Activated CD4-positive, alpha-beta T cell treated with anti-CD3 and anti-CD28 coated beads for 36 hours (primary cell): ENCODE results near the gene WDCP. TPM values are rescaled to one million over a fixed set of nuclear protein-coding genes. Genes with fewer than 3 reads are reported as not detected.
A peak's percentile ranks its signal among the peaks of the same experiment; 100 is the strongest.
"Not testable (repeated sequence)": the region's sequence is repeated elsewhere in the genome, so short reads cannot be mapped to it uniquely, and the experiment has no call there.

Source experiments
- ATAC-seq: fragments of 200-7000 bp; cut with Tn5 transposase; one replicate; pipeline ENCODE4 v1.10.0; 2021; ENCODE audit warnings: mild to moderate bottlenecking, moderate library complexity
- CTCF ChIA-PET: fragments of 350-600 bp; sonication (Branson Sonifier 250); formaldehyde crosslinking; loops from one replicate; lab custom pipeline; 2021; ENCODE audit warnings: antibody characterized with exemption; lab: Charles Lee
- POLR2A ChIA-PET: fragments of 350-600 bp; sonication (Branson Sonifier 250); formaldehyde crosslinking; loops from one replicate; lab custom pipeline; 2021; ENCODE audit warnings: antibody characterized with exemption, inconsistent platforms; lab: Charles Lee
- DNase-seq: peaks from one replicate; pipeline ENCODE4 v3.0.0-alpha.2; 2020
- H3K27ac Mint-ChIP-seq: one replicate; pipeline ENCODE4 v1.8.0; 2021; ENCODE audit warnings: mixed read lengths
- H3K27me3 Mint-ChIP-seq: one replicate; pipeline ENCODE4 v1.8.0; 2021; ENCODE audit warnings: mixed read lengths
- H3K36me3 Mint-ChIP-seq: one replicate; pipeline ENCODE4 v1.8.0; 2021; ENCODE audit warnings: low read depth, mixed read lengths
- H3K4me1 Mint-ChIP-seq: one replicate; pipeline ENCODE4 v1.8.0; 2021; ENCODE audit warnings: mixed read lengths
- H3K4me3 Mint-ChIP-seq: one replicate; pipeline ENCODE4 v1.8.0; 2021; ENCODE audit warnings: mild to moderate bottlenecking, moderate library complexity, mixed read lengths
- H3K9me3 Mint-ChIP-seq: one replicate; pipeline ENCODE4 v1.8.0; 2021; ENCODE audit warnings: low read depth, mixed read lengths
- intact Hi-C, 2 experiments: fragments of 100-400 bp; cut with DNase I in 1 of 2; cut with micrococcal nuclease in 1 of 2; formaldehyde crosslinking; loops; one replicate each; pipeline versions ENCODE4 v1.14.2 to v1.15.1; 2022 to 2024; cut with DNase I, micrococcal nuclease
- total RNA-seq, 2 experiments: library from RNA; stranded (reverse); gene quantifications; one replicate each; pipeline ENCODE4 v1.2.3, GENCODE V29; 2021

WDCP gene, protein sequence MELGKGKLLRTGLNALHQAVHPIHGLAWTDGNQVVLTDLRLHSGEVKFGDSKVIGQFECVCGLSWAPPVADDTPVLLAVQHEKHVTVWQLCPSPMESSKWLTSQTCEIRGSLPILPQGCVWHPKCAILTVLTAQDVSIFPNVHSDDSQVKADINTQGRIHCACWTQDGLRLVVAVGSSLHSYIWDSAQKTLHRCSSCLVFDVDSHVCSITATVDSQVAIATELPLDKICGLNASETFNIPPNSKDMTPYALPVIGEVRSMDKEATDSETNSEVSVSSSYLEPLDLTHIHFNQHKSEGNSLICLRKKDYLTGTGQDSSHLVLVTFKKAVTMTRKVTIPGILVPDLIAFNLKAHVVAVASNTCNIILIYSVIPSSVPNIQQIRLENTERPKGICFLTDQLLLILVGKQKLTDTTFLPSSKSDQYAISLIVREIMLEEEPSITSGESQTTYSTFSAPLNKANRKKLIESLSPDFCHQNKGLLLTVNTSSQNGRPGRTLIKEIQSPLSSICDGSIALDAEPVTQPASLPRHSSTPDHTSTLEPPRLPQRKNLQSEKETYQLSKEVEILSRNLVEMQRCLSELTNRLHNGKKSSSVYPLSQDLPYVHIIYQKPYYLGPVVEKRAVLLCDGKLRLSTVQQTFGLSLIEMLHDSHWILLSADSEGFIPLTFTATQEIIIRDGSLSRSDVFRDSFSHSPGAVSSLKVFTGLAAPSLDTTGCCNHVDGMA
- total RNA-seq: 10 to 100 TPM; 13.2 to 21.5 TPM

- intact Hi-C loops: loop anchor here (1.0 to 5.0 kb wide), 8 partner anchors 29 to 746 kb away; partner anchors contain the start of genes ATAD2B (in 2 of the 2), SF3B6 (in 2 of the 2), UBXN2A (in 2 of the 2) and CENPO (in 1 of the 2)
- CTCF ChIA-PET: interaction anchor here (0.8 to 2.1 kb wide), 8 partner anchors 13 to 222 kb away, joined by 3 to 14 read pairs (median 5); partner anchors contain the start of genes ATAD2B, SF3B6 and TP53I3
- Mint-ChIP-seq H3K4me1 (peaks cover 25% of the 10 kb centered on the region), H3K27ac (peak within 1 kb of the TSS; percentile 91), H3K27me3 (peaks cover 5% of the 10 kb centered on the region), H3K4me3 (peak within 1 kb of the TSS; percentile 88), H3K9me3 (no peaks in the 10 kb centered on the region), H3K36me3 (peaks cover 1% of the 10 kb centered on the region)
- ATAC-seq: peak; percentile 100
- peak; percentile 97 for DNase-seq
- POLR2A ChIA-PET: interaction anchor here (0.5 to 1.9 kb wide), 11 partner anchors 22 to 611 kb away, joined by 3 to 34 read pairs (median 5); partner anchors contain the start of genes ATAD2B, FAM228B and SF3B6
Measured at GRCh38 chr2:24046930-24047702, at the start of gene WDCP. Gene WDCP, minus strand, starts transcription at chr2:24047391. Its CDS starts 7,897 bp downstream, at chr2:24039494.

DNA sequence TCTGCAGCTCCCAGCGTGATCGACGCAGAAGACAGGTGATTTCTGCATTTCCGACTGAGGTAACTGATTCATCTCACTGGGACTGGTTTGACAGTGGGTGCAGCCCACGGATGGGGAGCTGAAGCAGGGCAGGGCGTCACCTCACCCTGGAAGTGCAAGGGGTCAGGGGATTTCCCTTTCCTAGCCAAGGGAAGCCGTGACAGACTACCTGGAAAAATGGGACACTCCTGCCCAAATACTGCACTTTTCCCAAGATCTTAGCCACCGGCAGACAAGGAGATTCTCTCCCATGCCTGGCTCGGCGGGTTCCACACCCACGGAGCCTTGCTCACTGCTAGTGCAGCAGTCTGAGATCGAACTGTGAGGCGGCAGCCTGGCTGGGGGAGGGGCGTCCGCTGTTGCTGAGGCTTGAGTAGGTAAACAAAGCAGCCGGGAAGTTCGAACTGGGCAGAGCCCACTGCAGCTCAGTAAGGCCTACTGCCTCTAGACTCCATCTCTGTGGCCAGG lies 48.0 kb upstream of the WDCP start:
- not testable (repeated sequence) for H3K9me3 Mint-ChIP-seq, ATAC-seq

DNA sequence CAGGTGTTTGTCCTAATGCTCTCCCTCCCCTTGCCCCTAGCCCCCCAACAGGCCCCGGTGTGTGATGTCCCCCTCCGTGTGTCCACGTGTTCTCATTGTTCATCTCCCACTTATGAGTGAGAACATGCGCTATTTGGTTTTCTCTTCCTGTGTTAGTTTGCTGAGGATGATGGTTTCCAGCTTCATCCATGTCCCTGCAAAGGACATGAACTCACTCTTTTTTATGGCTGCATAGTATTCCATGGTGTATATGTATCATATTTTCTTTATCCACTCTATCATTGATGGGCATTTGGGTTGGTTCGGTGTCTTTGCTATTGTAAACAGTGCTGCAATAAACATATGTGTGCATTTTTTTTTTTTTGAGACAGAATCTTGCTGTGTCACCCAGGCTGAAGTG lies 46.1 kb upstream of the WDCP start:
- DNase-seq, H3K27me3 Mint-ChIP-seq, H3K4me1 Mint-ChIP-seq, H3K27ac Mint-ChIP-seq, intact Hi-C loops, ATAC-seq, H3K4me3 Mint-ChIP-seq, H3K9me3 Mint-ChIP-seq: not testable (repeated sequence)
- POLR2A ChIA-PET: interaction anchor here (0.6 kb wide), 1 partner anchor 10 kb away, joined by 3 read pairs; no protein-coding TSS in a partner anchor
- peaks cover 31% of the 10 kb centered on the region for H3K36me3 Mint-ChIP-seq
- CTCF ChIA-PET: interaction anchor here (0.5 kb wide), 1 partner anchor 487 kb away, joined by 3 read pairs; no protein-coding TSS in a partner anchor

More for the DNA sequence above, 48.0 kb upstream of the WDCP start:
- H3K27ac Mint-ChIP-seq, POLR2A ChIA-PET, H3K4me3 Mint-ChIP-seq, intact Hi-C loops, H3K4me1 Mint-ChIP-seq, H3K27me3 Mint-ChIP-seq, DNase-seq: not testable (repeated sequence)
- CTCF ChIA-PET: interaction anchor here (1.5 kb wide), 1 partner anchor 11 kb away, joined by 6 read pairs; the partner anchor contains the start of gene TP53I3
- peaks cover 30% of the 10 kb centered on the region for H3K36me3 Mint-ChIP-seq

DNA sequence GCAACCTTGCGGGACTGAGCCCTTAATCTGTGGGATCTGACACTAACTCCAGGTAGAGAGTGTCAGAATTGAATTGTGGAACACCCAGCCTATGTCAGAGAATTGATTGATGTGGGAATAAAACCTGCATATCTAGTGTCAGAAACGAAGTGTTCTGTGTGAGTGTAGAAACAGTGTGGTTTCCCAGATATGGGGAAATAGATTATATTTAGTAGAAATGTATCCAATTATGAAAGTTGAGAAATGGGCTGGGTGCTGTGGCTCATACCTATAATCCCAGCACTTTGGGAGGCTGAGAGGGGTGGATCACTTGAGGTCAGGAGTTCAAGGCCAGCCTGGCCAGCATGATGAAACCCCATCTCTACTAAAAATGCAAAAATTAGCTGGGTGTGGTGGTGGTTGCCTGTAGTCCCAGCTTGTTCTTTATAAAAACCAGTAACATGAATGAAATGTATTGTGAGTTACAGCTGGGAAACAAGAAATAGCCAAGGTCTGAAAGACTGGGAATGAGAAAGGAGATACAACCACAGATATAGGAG lies 41.7 kb upstream of the WDCP start:
- no peaks in the 10 kb centered on the region for H3K27me3 Mint-ChIP-seq
- intact Hi-C loops: no loop called here
- no peak overlapping the region for H3K4me3 Mint-ChIP-seq
- H3K4me1 Mint-ChIP-seq: peaks cover 8% of the 10 kb centered on the region
- no peak overlapping the region for H3K27ac Mint-ChIP-seq
- no peak for ATAC-seq
- H3K9me3 Mint-ChIP-seq: peaks cover 3% of the 10 kb centered on the region
- CTCF ChIA-PET: interaction anchor here (0.7 to 1.1 kb wide), 2 partner anchors 10 to 197 kb away, joined by 3 to 5 read pairs; no protein-coding TSS in a partner anchor
- DNase-seq: no peak
- H3K36me3 Mint-ChIP-seq: peaks cover 9% of the 10 kb centered on the region
- POLR2A ChIA-PET: no interaction called here

GRCh38 chr2:24087032-24087431 lies 39.8 kb upstream of the WDCP start:
- Mint-ChIP-seq H3K4me1 (peaks cover 13% of the 10 kb centered on the region), H3K27ac (no peak overlapping the region), H3K4me3 (no peak overlapping the region), H3K27me3 (no peaks in the 10 kb centered on the region), H3K36me3 (peaks cover 7% of the 10 kb centered on the region), H3K9me3 (no peaks in the 10 kb centered on the region)
- CTCF ChIA-PET: interaction anchor here (0.6 kb wide), 1 partner anchor 10 kb away, joined by 3 read pairs; no protein-coding TSS in a partner anchor
- DNase-seq (no peak), ATAC-seq (no peak)
- intact Hi-C loops: no loop called here
- POLR2A ChIA-PET: no interaction called here

DNA sequence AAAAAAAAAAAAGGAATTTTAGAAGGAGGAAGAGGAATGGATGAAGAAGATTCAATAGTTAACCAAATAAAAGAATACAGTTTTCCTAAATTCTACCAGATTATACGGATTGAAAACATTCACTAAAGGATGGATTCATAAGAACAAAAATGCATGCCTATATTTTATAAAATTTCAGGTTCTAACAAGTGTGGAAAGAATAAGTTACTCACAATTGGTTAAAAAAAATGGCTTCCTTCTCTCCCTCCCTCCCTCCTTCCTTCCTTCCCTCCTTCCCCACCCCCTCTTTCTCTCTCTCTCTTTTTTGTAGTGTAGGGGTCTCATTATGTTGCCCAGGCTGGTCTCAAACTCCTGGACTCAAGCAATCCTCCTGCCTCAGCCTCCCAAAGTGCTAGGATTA lies 39.0 kb upstream of the WDCP start:
- no peak overlapping the region for H3K4me3 Mint-ChIP-seq
- CTCF ChIA-PET: no interaction called here
- intact Hi-C loops: no loop called here
- no peaks in the 10 kb centered on the region for H3K9me3 Mint-ChIP-seq
- POLR2A ChIA-PET: no interaction called here
- no peak overlapping the region for H3K27ac Mint-ChIP-seq
- no peaks in the 10 kb centered on the region for H3K27me3 Mint-ChIP-seq
- H3K4me1 Mint-ChIP-seq: peaks cover 13% of the 10 kb centered on the region
- DNase-seq: no peak
- H3K36me3 Mint-ChIP-seq: peaks cover 8% of the 10 kb centered on the region
- ATAC-seq: no peak

DNA sequence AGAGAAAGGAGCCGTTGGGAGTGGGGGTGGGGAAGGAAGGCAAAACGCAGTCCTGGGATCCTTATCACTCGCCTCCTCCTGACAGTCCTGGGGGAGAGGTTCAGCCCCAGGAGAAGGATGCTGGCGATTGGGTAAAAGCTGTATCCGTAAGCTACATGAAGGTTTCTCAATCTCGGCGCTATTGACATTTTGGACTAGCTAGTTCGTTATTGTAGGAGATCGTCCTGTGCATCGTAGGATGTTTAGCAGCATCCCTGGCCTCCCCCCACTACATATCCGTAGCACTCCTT lies 38.0 kb upstream of the WDCP start:
- Mint-ChIP-seq H3K4me1 (peaks cover 13% of the 10 kb centered on the region), H3K27me3 (no peaks in the 10 kb centered on the region), H3K9me3 (no peaks in the 10 kb centered on the region), H3K36me3 (peaks cover 6% of the 10 kb centered on the region), H3K27ac (no peak overlapping the region), H3K4me3 (peak overlapping the region; percentile 79)
- intact Hi-C loops: loop anchor here (2.0 kb wide), 2 partner anchors 38 to 158 kb away; partner anchors contain the start of genes ATAD2B (in 1 of the 2) and WDCP (in 1 of the 2)
- CTCF ChIA-PET: interaction anchor here (0.7 to 3.3 kb wide), 19 partner anchors 12 to 265 kb away, joined by 3 to 34 read pairs (median 6); partner anchors contain the start of genes ATAD2B, FAM228B, FKBP1B and PFN4
- ATAC-seq: no peak
- DNase-seq: no peak
- POLR2A ChIA-PET: interaction anchor here (1.4 kb wide), 1 partner anchor 9 kb away, joined by 6 read pairs; the partner anchor contains the start of gene SF3B6

- CTCF ChIA-PET: interaction anchor here (0.5 to 3.3 kb wide), 41 partner anchors 9 to 712 kb away, joined by 3 to 35 read pairs (median 4); partner anchors contain the start of genes ATAD2B, FAM228B, FKBP1B and PFN4
- ATAC-seq (peak; percentile 96), DNase-seq (peak; percentile 91)
- peak within 1 kb of the TSS; percentile 79 for H3K4me3 Mint-ChIP-seq
- POLR2A ChIA-PET: interaction anchor here (0.5 to 1.4 kb wide), 5 partner anchors 8 to 260 kb away, joined by 3 to 6 read pairs (median 5); partner anchors contain the start of genes ATAD2B, SF3B6 and WDCP
- peak within 1 kb of the TSS; percentile 82 for H3K27ac Mint-ChIP-seq
- H3K27me3 Mint-ChIP-seq: no peaks in the 10 kb centered on the region
- H3K4me1 Mint-ChIP-seq: peaks cover 13% of the 10 kb centered on the region
- peaks cover 6% of the 10 kb centered on the region for H3K36me3 Mint-ChIP-seq
- no peaks in the 10 kb centered on the region for H3K9me3 Mint-ChIP-seq
- intact Hi-C loops: loop anchor here (1.0 to 5.0 kb wide), 9 partner anchors 8 to 260 kb away; partner anchors contain the start of genes ATAD2B (in 2 of the 2), SF3B6 (in 1 of the 2) and WDCP (in 1 of the 2)
Measured at GRCh38 chr2:24084386-24085199, 37.4 kb upstream of the WDCP start, which contains the start of gene TP53I3. Gene TP53I3, minus strand, starts transcription at chr2:24084834. Its CDS starts 508 bp downstream, at chr2:24084326.
